GM12878 (cell line): ENCODE measurements around the gene TRIM38. TPM values are rescaled to one million over a fixed set of nuclear protein-coding genes. Genes with fewer than 3 reads are reported as not detected.

Source experiments
- ATAC-seq: fragments of 200-7000 bp; cut with Tn5 transposase; 3 replicates; pipeline ENCODE4 v1.9.1; 2020; ENCODE audit warnings: mild to moderate bottlenecking, moderate library complexity
- BruUV-seq: library from RNA; stranded (reverse); fragments of 400-500 nt; replicated peaks from 2 replicates; lab custom pipeline; 2021; lab: Mats Ljungman, UMichigan
- CTCF ChIA-PET: fragments of 300-600 bp; sonication (Branson Sonifier 250); formaldehyde crosslinking; extraction: SDS; loops from one replicate; lab custom pipeline; 2021; ENCODE audit warnings: inconsistent platforms; lab: Yijun Ruan, JAX
- POLR2A ChIA-PET: fragments of 350-600 bp; formaldehyde crosslinking; extraction: SDS; loops from one replicate; lab custom pipeline; 2021; ENCODE audit warnings: inconsistent platforms; lab: Charles Lee
- RAD21 ChIA-PET: fragments of 300-600 bp; sonication (Branson Sonifier 250); formaldehyde crosslinking; loops from one replicate; lab custom pipeline; 2023; ENCODE audit warnings: antibody characterized with exemption; ENCODE audit not compliant: unreplicated experiment; lab: Charles Lee
- SMC1A ChIA-PET: fragments of 300-600 bp; sonication (Branson Sonifier 250); formaldehyde crosslinking; loops from one replicate; lab custom pipeline; 2023; ENCODE audit not compliant: unreplicated experiment, uncharacterized antibody; lab: Charles Lee
- DNase-seq: peaks from one replicate; pipeline ENCODE4 v3.0.0-alpha.2; 2011; ENCODE audit warnings: low read depth, low spot score
- FAIRE-seq: peaks from 3 replicates; lab custom pipeline; 2011; peaks lifted over from hg19 to GRCh38; lab: Jason Lieb, UNC
- H2AFZ ChIP-seq: 2 replicates; pipeline ENCODE4 v1.6.0; 2011; ENCODE audit warnings: low read depth, low read length, control low read depth; ENCODE audit not compliant: control insufficient read depth
- H3K27ac ChIP-seq: 2 replicates; pipeline ENCODE4 v1.5.1; 2011; ENCODE audit warnings: control low read depth; ENCODE audit not compliant: control insufficient read depth, insufficient read depth
- H3K27me3 ChIP-seq, 2 experiments: replicated peaks in 1 of 2; 2 replicates each; pipeline versions ENCODE4 v1.6.0 to v1.6.1; 2011; ENCODE audit warnings: low read length in 1 of 2; ENCODE audit not compliant: control insufficient read depth in 2 of 2, insufficient read depth in 2 of 2
- H3K36me3 ChIP-seq, 2 experiments: 2 replicates each; pipeline ENCODE4 v1.5.1; 2011; ENCODE audit warnings: low read length in 1 of 2; ENCODE audit not compliant: control insufficient read depth in 2 of 2, insufficient read depth in 2 of 2
- H3K4me1 ChIP-seq: 2 replicates; pipeline ENCODE4 v1.6.1; 2011; ENCODE audit warnings: mild to moderate bottlenecking, low read length, moderate library complexity, mixed read lengths; ENCODE audit not compliant: control insufficient read depth, insufficient read depth
- H3K4me2 ChIP-seq: 2 replicates; pipeline ENCODE4 v1.6.0; 2011; ENCODE audit warnings: control low read depth; ENCODE audit not compliant: control insufficient read depth, insufficient read depth
- H3K4me3 ChIP-seq: fragments of 200-600 bp; sonication (generic); 2 replicates; pipeline ENCODE4 v1.5.1; 2016
- H3K79me2 ChIP-seq: 2 replicates; pipeline ENCODE4 v1.6.0; 2011; ENCODE audit warnings: low read length; ENCODE audit not compliant: control insufficient read depth, insufficient read depth
- H3K9ac ChIP-seq: 2 replicates; pipeline ENCODE4 v1.8.0; 2011; ENCODE audit warnings: low read length, control low read depth, mixed read lengths; ENCODE audit not compliant: control insufficient read depth, insufficient read depth
- H3K9me3 ChIP-seq: replicated peaks from 3 replicates; pipeline ENCODE4 v1.5.1; 2011; ENCODE audit warnings: mild to moderate bottlenecking, low read length; ENCODE audit not compliant: control insufficient read depth, insufficient read depth
- H4K20me1 ChIP-seq: 2 replicates; pipeline ENCODE4 v1.6.0; 2011; ENCODE audit not compliant: control insufficient read depth, insufficient read depth
- ELK1 ChIP-seq: IDR thresholded peaks from 2 replicates; pipeline ENCODE4 v1.6.1; 2012; ENCODE audit warnings: low read depth, low read length, improper control_type of control experiment
- MTA2 ChIP-seq: fragments of 450-650 bp; IDR thresholded peaks from 2 replicates; pipeline ENCODE4 v1.6.1; 2016; ENCODE audit warnings: low read depth, mild to moderate bottlenecking, moderate library complexity
- REST ChIP-seq: IDR thresholded peaks from 2 replicates; pipeline ENCODE4 v1.6.1; 2012; ENCODE audit warnings: mild to moderate bottlenecking, low read depth, low read length
- SMARCA5 ChIP-seq: fragments of 450-650 bp; IDR thresholded peaks from 2 replicates; pipeline ENCODE4 v1.6.1; 2017; ENCODE audit warnings: mild to moderate bottlenecking
- WGBS: methylation state at CpG from one replicate; pipeline ENCODE4 v1.1.6; 2016; ENCODE audit warnings: low lambda C conversion rate; ENCODE audit not compliant: insufficient replicate concordance, insufficient coverage; ENCODE audit errors: missing lambda C conversion rate; 5-methylcytosine and 5-hydroxymethylcytosine counted together
- in situ Hi-C: fragments of 300-500 bp; cut with MboI; formaldehyde crosslinking; loops from 9 replicates; pipeline ENCODE4 v1.14.3; 2018; ENCODE audit warnings: mixed read lengths
- intact Hi-C: fragments of 100-400 bp; cut with micrococcal nuclease; formaldehyde crosslinking; loops from one replicate; pipeline ENCODE4 v1.14.2; 2022; ENCODE audit not compliant: unreplicated experiment
- polyA plus RNA-seq, 11 experiments: library from polyadenylated mRNA; depleted of rRNA in 4 of 11; unstranded in 6 of 11; stranded (reverse) in 5 of 11; fragments of >200 nt; fragmentation: Nextera tagmentation in 4 of 11; fragmentation: Illumina TruSeq in 1 of 11; extraction: Ambion mirVana in 4 of 11; extraction: Trizol in 1 of 11; gene quantifications; 1 replicate in 1 of 11; 2 replicates in 10 of 11; pipeline versions ENCODE4 v1.2.1 to v1.2.3, GENCODE V29; 2011 to 2016; ENCODE audit warnings: inconsistent platforms in 2 of 11, missing spikeins in 2 of 11, low read depth in 1 of 11
- total RNA-seq, 4 experiments: library from RNA; depleted of rRNA in 3 of 4; stranded (reverse); fragments of >200 nt in 3 of 4; fragmentation: Illumina TruSeq in 1 of 4; extraction: Trizol in 1 of 4; gene quantifications; 2 replicates each; pipeline versions ENCODE4 v1.2.1 to v1.2.3, GENCODE V29; 2013 to 2021

TRIM38 gene
- total and polyA plus RNA-seq, 10 of the 15 experiments (the other 5 are each of a cell fraction or from before 2014, with no cell fraction given) = 4.5 to 14.7 (median 11.1) TPM

GRCh38 chr6:25935953-25936352 is 26.6 kb upstream of the TRIM38 start:
- Histone ChIP-seq H3K9ac (no peak overlapping the region), H3K4me1 (no peaks in the 10 kb centered on the region), H3K27ac (no peak overlapping the region), H3K4me2 (no peak overlapping the region), H3K27me3 (no peaks in the 10 kb centered on the region; a peak in 2 of 4 replicates), H3K79me2 (no peaks in the 10 kb centered on the region), H2AFZ (no peak overlapping the region), H3K4me3 (no peak overlapping the region), H3K9me3 (no peaks in the 10 kb centered on the region), H3K36me3 (no peaks in the 10 kb centered on the region), H4K20me1 (no peaks in the 10 kb centered on the region)
- ATAC-seq = no peak
- SMC1A ChIA-PET = no interaction called here
- CTCF ChIA-PET = no interaction called here
- RAD21 ChIA-PET = no interaction called here
- in situ Hi-C loops (loop anchor here (25.0 kb wide), 1 partner anchor 674 kb away; no protein-coding TSS in a partner anchor), intact Hi-C loops (no loop called here)
- no peak for DNase-seq
- BruUV-seq = no TSS peak
- 46% methylated on average over 5 of the region's 5 CpGs for WGBS
- no peak for TF ChIP-seq ELK1
- TF ChIP-seq SMARCA5 = no peak
- no peak for TF ChIP-seq MTA2
- TF ChIP-seq REST = no peak
- POLR2A ChIA-PET = no interaction called here
- no peak for FAIRE-seq
